Measurements from ENCODE around the gene FGFR2.

The FGFR2 gene

DNA sequence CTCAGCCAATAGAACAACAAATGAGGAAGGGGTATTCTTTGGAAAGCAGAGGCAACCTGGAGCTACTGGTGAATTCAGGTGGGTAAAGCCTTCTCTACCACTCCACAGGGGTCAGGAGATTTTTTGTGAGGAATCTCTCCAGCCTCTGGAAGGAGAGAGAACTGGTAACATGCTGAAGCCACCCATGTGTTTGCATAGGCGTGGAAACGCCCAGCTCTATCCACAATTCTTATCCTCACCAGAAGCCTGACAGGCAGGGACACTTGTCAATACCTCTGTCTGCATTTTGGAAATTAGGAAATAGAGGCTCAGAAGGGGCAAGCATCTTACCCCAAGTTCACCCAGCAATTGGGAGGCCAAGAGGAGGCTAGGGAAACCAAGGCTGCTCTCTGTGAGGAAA, 133.7 kb downstream of the FGFR2 start:
- TF ChIP-seq, protein P1, sequence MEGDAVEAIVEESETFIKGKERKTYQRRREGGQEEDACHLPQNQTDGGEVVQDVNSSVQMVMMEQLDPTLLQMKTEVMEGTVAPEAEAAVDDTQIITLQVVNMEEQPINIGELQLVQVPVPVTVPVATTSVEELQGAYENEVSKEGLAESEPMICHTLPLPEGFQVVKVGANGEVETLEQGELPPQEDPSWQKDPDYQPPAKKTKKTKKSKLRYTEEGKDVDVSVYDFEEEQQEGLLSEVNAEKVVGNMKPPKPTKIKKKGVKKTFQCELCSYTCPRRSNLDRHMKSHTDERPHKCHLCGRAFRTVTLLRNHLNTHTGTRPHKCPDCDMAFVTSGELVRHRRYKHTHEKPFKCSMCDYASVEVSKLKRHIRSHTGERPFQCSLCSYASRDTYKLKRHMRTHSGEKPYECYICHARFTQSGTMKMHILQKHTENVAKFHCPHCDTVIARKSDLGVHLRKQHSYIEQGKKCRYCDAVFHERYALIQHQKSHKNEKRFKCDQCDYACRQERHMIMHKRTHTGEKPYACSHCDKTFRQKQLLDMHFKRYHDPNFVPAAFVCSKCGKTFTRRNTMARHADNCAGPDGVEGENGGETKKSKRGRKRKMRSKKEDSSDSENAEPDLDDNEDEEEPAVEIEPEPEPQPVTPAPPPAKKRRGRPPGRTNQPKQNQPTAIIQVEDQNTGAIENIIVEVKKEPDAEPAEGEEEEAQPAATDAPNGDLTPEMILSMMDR (IDR thresholded peaks at IDR 0.05; ENCODE audit: insufficient read depth, missing control alignments) = no peak
- FAIRE-seq = no peak

DNA sequence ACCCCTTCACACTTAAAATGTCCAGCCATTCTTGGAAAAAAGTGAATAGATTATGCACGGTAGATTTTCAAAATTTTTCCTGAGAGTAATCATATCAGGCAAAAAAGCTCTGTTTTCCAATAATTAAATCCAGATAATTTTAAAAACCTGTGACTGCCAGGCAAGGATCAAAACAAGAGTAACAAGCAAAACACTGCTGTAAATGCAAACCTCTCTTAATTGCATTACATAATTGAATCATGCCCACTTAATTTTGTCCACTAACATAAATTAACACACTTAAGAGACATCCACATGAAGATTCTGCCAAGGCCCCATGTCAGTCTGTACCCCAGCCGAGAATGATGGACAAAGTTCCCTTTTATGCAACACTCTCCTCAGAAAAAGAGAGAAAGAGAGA, 135.3 kb downstream of the FGFR2 start:
- TF ChIP-seq, protein P1 (IDR thresholded peaks at IDR 0.05; ENCODE audit: insufficient read depth, missing control alignments) = no peak

More for the DNA sequence above, 133.7 kb downstream of the FGFR2 start:
- no peak for DNase-seq (ENCODE audit: insufficient read length, low spot score)

DNA sequence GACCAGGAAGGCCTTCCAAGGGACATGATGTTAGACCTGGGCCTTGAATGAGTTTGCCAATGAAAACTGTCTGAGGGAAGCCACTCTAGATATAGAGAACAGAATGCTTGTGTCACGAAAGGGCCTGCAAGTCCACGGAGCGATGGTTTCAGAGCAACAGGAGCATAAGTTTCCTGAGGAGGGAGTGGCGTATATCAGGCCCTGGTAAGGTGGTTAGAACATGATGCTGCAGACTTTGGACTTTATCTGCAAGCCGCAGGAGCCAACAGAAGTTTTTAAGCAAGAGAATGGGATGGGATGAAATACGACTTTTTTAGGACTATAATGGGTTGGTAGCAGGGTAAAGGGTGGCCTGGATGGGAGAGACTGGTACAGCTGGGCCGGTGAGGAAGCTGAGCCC, 136.0 kb downstream of the FGFR2 start:
- TF ChIP-seq, protein P1 (IDR thresholded peaks at IDR 0.05; ENCODE audit: insufficient read depth, missing control alignments) = no peak
- FAIRE-seq (no peak), DNase-seq (ENCODE audit: insufficient read length, low spot score) (no peak)

More for the DNA sequence above, 135.3 kb downstream of the FGFR2 start:
- FAIRE-seq (no peak), DNase-seq (ENCODE audit: insufficient read length, low spot score) (no peak)

DNA sequence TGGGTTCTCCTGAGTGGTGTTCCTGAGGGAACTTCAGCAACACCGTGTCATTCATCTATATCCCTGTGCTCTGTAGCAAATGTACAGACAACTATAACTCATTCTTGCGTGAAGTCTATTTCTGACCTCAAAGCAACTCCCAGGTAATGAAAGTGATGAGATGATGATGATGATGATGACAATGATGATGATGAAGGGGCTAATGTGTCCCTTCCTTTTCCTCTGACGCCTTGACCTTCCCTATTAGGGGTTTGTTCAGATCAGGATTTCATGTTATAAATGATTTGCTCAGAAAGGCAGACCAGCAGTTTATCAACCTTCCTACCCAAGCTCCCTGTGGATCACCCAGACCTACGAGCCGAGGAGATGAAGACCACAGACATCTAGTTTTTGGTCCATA, 136.9 kb downstream of the FGFR2 start:
- FAIRE-seq (no peak), DNase-seq (ENCODE audit: insufficient read length, low spot score) (no peak)
- TF ChIP-seq, protein P1 (IDR thresholded peaks at IDR 0.05; ENCODE audit: insufficient read depth, missing control alignments) = no peak

DNA sequence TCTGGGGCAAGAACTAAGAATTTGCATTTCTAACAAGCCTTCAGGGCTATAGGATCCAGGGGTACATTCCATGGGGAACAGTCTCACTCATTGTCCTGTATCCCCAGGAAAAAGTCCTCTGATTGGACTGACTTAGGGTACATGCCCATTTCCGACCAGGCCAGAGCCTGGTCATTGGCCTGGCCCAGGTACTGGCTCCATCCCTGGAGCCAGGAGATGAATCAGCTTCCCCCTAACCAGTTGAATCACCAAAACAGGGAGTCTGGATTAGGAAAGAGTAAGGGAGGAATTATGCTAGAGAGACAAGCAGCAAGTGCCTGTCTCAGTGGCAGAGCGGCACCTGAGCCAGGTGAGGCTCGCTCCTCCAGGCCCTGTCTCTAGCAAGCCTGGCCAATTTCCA, 137.5 kb downstream of the FGFR2 start:
- TF ChIP-seq, protein P1 (IDR thresholded peaks at IDR 0.05; ENCODE audit: insufficient read depth, missing control alignments) = no peak
- FAIRE-seq = no peak
- no peak for DNase-seq (ENCODE audit: insufficient read length, low spot score)

DNA sequence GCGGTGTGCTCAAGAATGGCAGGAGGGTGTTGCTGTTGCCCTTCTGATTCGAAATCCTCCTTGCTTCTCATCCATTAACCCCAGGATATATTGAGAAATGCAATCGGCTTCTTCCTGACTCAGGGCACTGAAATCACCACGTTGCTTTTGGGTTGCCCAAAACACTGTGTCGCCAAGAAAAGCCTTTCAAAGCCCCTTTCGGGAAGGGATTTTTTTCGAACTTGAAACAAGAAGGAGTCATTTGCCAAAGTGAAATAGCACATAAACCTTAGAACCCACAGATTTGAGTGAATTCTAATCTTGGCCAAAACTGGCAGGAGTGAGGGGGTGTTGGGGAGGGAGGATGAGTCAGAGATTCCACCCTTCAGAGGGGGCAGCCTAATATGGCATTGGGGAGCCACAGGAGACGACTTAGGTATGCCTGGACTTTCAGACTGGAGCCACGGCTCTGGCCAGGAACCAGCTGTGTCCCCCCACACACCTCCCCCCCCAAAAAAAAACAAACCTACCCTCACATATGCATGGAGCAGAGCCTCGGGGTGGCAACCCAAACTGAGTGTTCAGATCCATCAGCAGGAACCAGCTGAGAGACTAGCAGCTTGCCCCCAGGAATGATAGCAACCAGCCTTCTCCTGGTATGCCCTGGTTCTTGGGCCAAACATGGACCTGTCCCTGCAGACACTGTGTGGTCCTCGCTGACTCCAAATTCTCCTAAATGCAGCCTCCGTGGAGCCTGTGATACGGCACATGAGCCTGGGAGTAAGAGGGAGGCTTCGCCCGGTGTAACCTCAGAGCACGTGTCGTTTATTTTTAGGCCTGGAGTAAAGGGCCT, 138.4 kb downstream of the FGFR2 start:
- no peak for FAIRE-seq

DNA sequence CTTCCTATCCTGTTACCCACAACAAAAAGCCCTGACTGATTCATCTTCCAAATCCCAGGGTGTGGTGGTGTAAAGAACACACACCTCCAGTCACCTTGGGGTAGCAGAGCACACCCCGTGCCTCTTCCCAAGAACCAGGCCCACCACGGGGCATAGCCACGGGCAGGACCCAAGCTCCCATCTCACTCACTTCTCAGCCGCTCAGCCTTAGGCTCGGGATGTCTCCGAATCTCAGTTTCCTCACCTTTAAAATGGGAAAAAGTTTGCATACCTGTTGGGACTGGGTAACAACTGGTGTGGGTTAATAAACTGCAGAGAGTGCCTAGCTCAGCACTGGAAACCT, 139.0 kb downstream of the FGFR2 start:
- no peak for FAIRE-seq
- TF ChIP-seq, protein P1 (IDR thresholded peaks at IDR 0.05; ENCODE audit: insufficient read depth, missing control alignments) = no peak
- no peak for DNase-seq (ENCODE audit: insufficient read length, low spot score)

More for the DNA sequence above, 138.4 kb downstream of the FGFR2 start:
- DNase-seq (ENCODE audit: insufficient read length, low spot score) = no peak
- TF ChIP-seq, protein P1 (IDR thresholded peaks at IDR 0.05; ENCODE audit: insufficient read depth, missing control alignments) = no peak
